HepG2 (cell line): ENCODE data around the gene RPL11. TPM values are rescaled to one million over a fixed set of nuclear protein-coding genes. Genes with fewer than 3 reads are reported as not detected.

Source experiments
- CEBPG ChIP-seq: IDR thresholded peaks from 2 replicates; pipeline ENCODE4 v1.6.1; 2016
- DBP ChIP-seq: sonication (generic); formaldehyde crosslinking; IDR thresholded peaks from 2 replicates; pipeline ENCODE4 v1.4.0; 2020; ENCODE audit warnings: missing genetic modification reagents; ENCODE audit errors: not compliant biosample characterization
- E2F1 ChIP-seq: sonication (generic); formaldehyde crosslinking; IDR thresholded peaks from 2 replicates; pipeline ENCODE4 v1.5.0; 2020; ENCODE audit warnings: missing genetic modification reagents
- ELK4 ChIP-seq: sonication (generic); formaldehyde crosslinking; IDR thresholded peaks from 2 replicates; pipeline ENCODE4 v1.9.0; 2021; ENCODE audit warnings: missing genetic modification reagents, borderline replicate concordance
- RNF219 ChIP-seq: sonication (generic); formaldehyde crosslinking; IDR thresholded peaks from 2 replicates; pipeline ENCODE4 v1.5.0; 2020; ENCODE audit warnings: mild to moderate bottlenecking, missing genetic modification reagents
- SOX6 ChIP-seq, 2 experiments: fragments of 450-650 bp in 1 of 2; sonication (generic) in 1 of 2; formaldehyde crosslinking in 1 of 2; IDR thresholded peaks; 2 replicates each; pipeline versions ENCODE4 v1.4.0 to v1.6.1; 2017 to 2020; ENCODE audit warnings: antibody characterized with exemption in 1 of 2, mild to moderate bottlenecking in 1 of 2, missing genetic modification reagents in 1 of 2
- THAP7 ChIP-seq: sonication (generic); formaldehyde crosslinking; IDR thresholded peaks from 2 replicates; pipeline ENCODE4 v1.8.1; 2023; ENCODE audit warnings: mild to moderate bottlenecking, missing genetic modification reagents
- TMF1 ChIP-seq: sonication (generic); formaldehyde crosslinking; IDR thresholded peaks from 2 replicates; pipeline ENCODE4 v1.8.1; 2022; ENCODE audit warnings: low read depth, missing genetic modification reagents
- ZBTB10 ChIP-seq: sonication (generic); formaldehyde crosslinking; IDR thresholded peaks from 2 replicates; pipeline ENCODE4 v1.4.0; 2020; ENCODE audit warnings: missing genetic modification reagents, borderline replicate concordance
- ZMYM3 ChIP-seq: sonication (generic); formaldehyde crosslinking; IDR thresholded peaks from 2 replicates; pipeline ENCODE4 v1.5.1; 2020; ENCODE audit warnings: mild to moderate bottlenecking, missing genetic modification reagents
- ZNF30 ChIP-seq: sonication (generic); formaldehyde crosslinking; IDR thresholded peaks from 2 replicates; pipeline ENCODE4 v1.5.0; 2020; ENCODE audit warnings: mild to moderate bottlenecking, missing genetic modification reagents
- ZNF333 ChIP-seq: sonication (generic); formaldehyde crosslinking; IDR thresholded peaks from 2 replicates; pipeline ENCODE4 v1.4.0; 2020; ENCODE audit warnings: mild to moderate bottlenecking, missing genetic modification reagents, borderline replicate concordance
- ZNF44 ChIP-seq: sonication (generic); formaldehyde crosslinking; IDR thresholded peaks from 2 replicates; pipeline ENCODE4 v1.5.1; 2020; ENCODE audit warnings: mild to moderate bottlenecking, missing genetic modification reagents
- ZNF777 ChIP-seq: sonication (generic); formaldehyde crosslinking; IDR thresholded peaks from 2 replicates; pipeline ENCODE4 v1.4.0; 2020; ENCODE audit warnings: missing genetic modification reagents
- ZNF781 ChIP-seq: sonication (generic); formaldehyde crosslinking; IDR thresholded peaks from 2 replicates; pipeline ENCODE4 v1.5.1; 2020; ENCODE audit warnings: borderline replicate concordance, mild to moderate bottlenecking, missing genetic modification reagents; ENCODE audit errors: not compliant biosample characterization
- ZUFSP ChIP-seq: sonication (generic); formaldehyde crosslinking; IDR thresholded peaks from 2 replicates; pipeline ENCODE4 v1.9.0; 2021; ENCODE audit warnings: missing genetic modification reagents, mild to moderate bottlenecking, borderline replicate concordance
- polyA plus RNA-seq, 8 experiments: library from polyadenylated mRNA; depleted of rRNA in 3 of 8; stranded (reverse) in 7 of 8; unstranded in 1 of 8; fragments of >200 nt; fragmentation: Illumina TruSeq in 4 of 8; extraction: Trizol in 4 of 8; gene quantifications; 2 replicates each; pipeline versions ENCODE4 v1.2.1 to v1.2.3, GENCODE V29; 2011 to 2016; ENCODE audit warnings: low read depth in 4 of 8, missing spikeins in 1 of 8, mixed read lengths in 1 of 8; ENCODE audit not compliant: insufficient read depth in 1 of 8
- total RNA-seq, 5 experiments: library from RNA; depleted of rRNA; stranded (reverse); fragments of >200 nt; fragmentation: Illumina TruSeq; extraction: Trizol; gene quantifications; 2 replicates each; pipeline ENCODE4 v1.2.3, GENCODE V29; 2016; ENCODE audit warnings: low read depth in 1 of 5

RPL11 gene
- total and polyA plus RNA-seq, 2 of the 13 experiments (the other 11 are each of a cell fraction or from before 2014, with no cell fraction given): 1,682 to 2,010 TPM

- TF ChIP-seq RNF219 (CRISPR knock-in tag) (no peak), ZBTB10 (peak; percentile 40; the same call in 1 of the 2 replicates), ZUFSP (no peak), ZMYM3 (CRISPR knock-in tag) (no peak), DBP (CRISPR knock-in tag) (peak; percentile 73), ZNF333 (no peak), CEBPG (no peak), ZNF44 (CRISPR knock-in tag) (no peak), ELK4 (CRISPR knock-in tag) (no peak), ZNF781 (no peak), ZNF777 (CRISPR knock-in tag) (peak; percentile 27; the same call in 1 of the 2 replicates), SOX6 (IDR thresholded peaks at IDR 0.05) (no peak), SOX6 (CRISPR knock-in tag; IDR thresholded peaks at IDR 0.05) (no peak), ZNF30 (CRISPR knock-in tag) (no peak), E2F1 (CRISPR knock-in tag) (no peak), TMF1 (0 out of 2 replicates have a peak, but pooled peaks have one; percentile 48), THAP7 (CRISPR knock-in tag) (no peak)
These were observed 18.4 kb upstream of the RPL11 start (continued) for GRCh38 chr1:23673086-23673813.
